8988T (cell line): ENCODE data around the gene MAP2K1.

Experiments used
- DNase-seq: peaks from one replicate; pipeline ENCODE4 v3.0.0; 2011

The MAP2K1 gene

GRCh38 chr15:66508293-66508883 is 121.7 kb downstream of the MAP2K1 start:
- no peak for DNase-seq

GRCh38 chr15:66514586-66514985 is 127.9 kb downstream of the MAP2K1 start:
- DNase-seq, result no peak

GRCh38 chr15:66515901-66516322 is 129.2 kb downstream of the MAP2K1 start:
- DNase-seq, result peak; percentile 37

GRCh38 chr15:66523926-66524325 is 137.2 kb downstream of the MAP2K1 start:
- no peak for DNase-seq

- no peak for DNase-seq
Measured at GRCh38 chr15:66524838-66525237, 138.1 kb downstream of the MAP2K1 start.

- no peak for DNase-seq
Measured at GRCh38 chr15:66535056-66535455, 148.3 kb downstream of the MAP2K1 start.
